AG10803 (cell line): Measurements from ENCODE around the gene MCF2L2.

ENCODE experiments used
- DNase-seq: peaks from one replicate; pipeline ENCODE4 v3.0.0; 2010; ENCODE audit warnings: low read depth
- H3K4me3 ChIP-seq: 2 replicates; pipeline ENCODE4 v1.5.1; 2011; ENCODE audit warnings: mild to moderate bottlenecking, low read length, control low read depth
- CTCF ChIP-seq: conservative IDR thresholded peaks from 2 replicates; pipeline ENCODE4 v1.5.1; 2011; ENCODE audit warnings: mild to moderate bottlenecking, low read length, control low read depth, inconsistent platforms

MCF2L2 gene

GRCh38 chr3:183449391-183449790 is 21.0 kb upstream of the MCF2L2 start:
- no peak for TF ChIP-seq CTCF
- DNase-seq = peak; percentile 9
- no peak overlapping the region for H3K4me3 ChIP-seq

- no peak for DNase-seq
- TF ChIP-seq CTCF = no peak
- peak overlapping the region; percentile 88 for H3K4me3 ChIP-seq
Observed at GRCh38 chr3:183448369-183449128, 20.1 kb upstream of the MCF2L2 start.

GRCh38 chr3:183447206-183448001 is 19.0 kb upstream of the MCF2L2 start:
- no peak for TF ChIP-seq CTCF

DNA sequence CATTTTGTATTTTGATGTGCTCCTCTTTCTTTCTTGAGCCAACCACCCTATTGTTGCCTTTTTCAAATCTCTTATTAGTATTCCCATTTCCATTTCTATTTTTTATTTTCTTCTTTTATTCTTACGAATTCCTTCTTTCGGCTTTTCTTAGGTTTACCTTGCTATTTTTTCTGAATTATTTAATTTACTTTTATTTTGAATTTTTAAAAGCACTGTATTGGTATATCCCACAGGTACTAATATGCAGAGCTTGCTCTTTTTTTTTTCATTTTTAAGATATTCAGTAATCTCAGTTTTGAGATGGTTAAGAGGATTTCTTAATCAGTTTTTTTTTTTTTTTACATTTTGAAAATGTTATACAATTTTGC is 18.4 kb upstream of the MCF2L2 start:
- H3K4me3 ChIP-seq = peak overlapping the region; percentile 88
- no peak for DNase-seq

More at GRCh38 chr3:183447206-183448001, 19.0 kb upstream of the MCF2L2 start:
- peak overlapping the region; percentile 88 for H3K4me3 ChIP-seq
- DNase-seq = peak; percentile 71

GRCh38 chr3:183444748-183445147 is 16.3 kb upstream of the MCF2L2 start:
- H3K4me3 ChIP-seq = no peak overlapping the region
- TF ChIP-seq CTCF = no peak
- no peak for DNase-seq

More for the DNA sequence above, 18.4 kb upstream of the MCF2L2 start:
- TF ChIP-seq CTCF = no peak

- no peak overlapping the region for H3K4me3 ChIP-seq
- no peak for DNase-seq
- no peak for TF ChIP-seq CTCF
Observed at GRCh38 chr3:183443395-183444385, 15.3 kb upstream of the MCF2L2 start.
